ENCODE measurements around the gene SERPINA1. TPM values are rescaled to one million over a fixed set of nuclear protein-coding genes. Genes with fewer than 3 reads are reported as not detected.

The SERPINA1 gene
- total RNA-seq, 1 donor from 2014 or later: not detected

DNA sequence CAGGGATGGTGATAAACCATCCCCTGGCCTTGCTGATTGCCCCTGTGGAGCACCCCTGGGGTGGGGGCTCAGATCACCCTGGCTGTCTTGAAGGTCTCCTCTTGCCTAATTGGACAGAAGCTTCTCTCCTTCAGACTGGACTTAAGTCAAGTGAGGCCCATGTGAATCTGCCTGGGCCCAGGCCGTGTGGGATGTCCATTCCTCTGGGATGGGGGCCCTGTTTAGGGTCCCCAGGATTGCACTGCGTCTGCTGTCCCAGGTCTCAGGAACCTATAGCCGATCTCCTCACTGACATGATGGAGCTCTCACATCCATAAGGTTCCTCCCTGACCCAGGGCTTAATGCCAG, 20.2 kb downstream of the SERPINA1 start:
- H3K27me3 Mint-ChIP-seq (ENCODE audit: low read depth): no peaks in the 10 kb centered on the region
- H3K4me3 Mint-ChIP-seq: no peak overlapping the region
- DNase-seq (ENCODE audit: low read depth, low spot score): no peak
- no peaks in the 10 kb centered on the region for H3K9me3 Mint-ChIP-seq
- no peaks in the 10 kb centered on the region for H3K4me1 Mint-ChIP-seq
- H3K36me3 Mint-ChIP-seq (ENCODE audit: low read depth): no peaks in the 10 kb centered on the region
- TF ChIP-seq, protein P1, sequence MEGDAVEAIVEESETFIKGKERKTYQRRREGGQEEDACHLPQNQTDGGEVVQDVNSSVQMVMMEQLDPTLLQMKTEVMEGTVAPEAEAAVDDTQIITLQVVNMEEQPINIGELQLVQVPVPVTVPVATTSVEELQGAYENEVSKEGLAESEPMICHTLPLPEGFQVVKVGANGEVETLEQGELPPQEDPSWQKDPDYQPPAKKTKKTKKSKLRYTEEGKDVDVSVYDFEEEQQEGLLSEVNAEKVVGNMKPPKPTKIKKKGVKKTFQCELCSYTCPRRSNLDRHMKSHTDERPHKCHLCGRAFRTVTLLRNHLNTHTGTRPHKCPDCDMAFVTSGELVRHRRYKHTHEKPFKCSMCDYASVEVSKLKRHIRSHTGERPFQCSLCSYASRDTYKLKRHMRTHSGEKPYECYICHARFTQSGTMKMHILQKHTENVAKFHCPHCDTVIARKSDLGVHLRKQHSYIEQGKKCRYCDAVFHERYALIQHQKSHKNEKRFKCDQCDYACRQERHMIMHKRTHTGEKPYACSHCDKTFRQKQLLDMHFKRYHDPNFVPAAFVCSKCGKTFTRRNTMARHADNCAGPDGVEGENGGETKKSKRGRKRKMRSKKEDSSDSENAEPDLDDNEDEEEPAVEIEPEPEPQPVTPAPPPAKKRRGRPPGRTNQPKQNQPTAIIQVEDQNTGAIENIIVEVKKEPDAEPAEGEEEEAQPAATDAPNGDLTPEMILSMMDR (conservative IDR thresholded peaks at IDR 0.05): no peak
- H3K27ac Mint-ChIP-seq (ENCODE audit: unreplicated experiment): peak overlapping the region; percentile 27

DNA sequence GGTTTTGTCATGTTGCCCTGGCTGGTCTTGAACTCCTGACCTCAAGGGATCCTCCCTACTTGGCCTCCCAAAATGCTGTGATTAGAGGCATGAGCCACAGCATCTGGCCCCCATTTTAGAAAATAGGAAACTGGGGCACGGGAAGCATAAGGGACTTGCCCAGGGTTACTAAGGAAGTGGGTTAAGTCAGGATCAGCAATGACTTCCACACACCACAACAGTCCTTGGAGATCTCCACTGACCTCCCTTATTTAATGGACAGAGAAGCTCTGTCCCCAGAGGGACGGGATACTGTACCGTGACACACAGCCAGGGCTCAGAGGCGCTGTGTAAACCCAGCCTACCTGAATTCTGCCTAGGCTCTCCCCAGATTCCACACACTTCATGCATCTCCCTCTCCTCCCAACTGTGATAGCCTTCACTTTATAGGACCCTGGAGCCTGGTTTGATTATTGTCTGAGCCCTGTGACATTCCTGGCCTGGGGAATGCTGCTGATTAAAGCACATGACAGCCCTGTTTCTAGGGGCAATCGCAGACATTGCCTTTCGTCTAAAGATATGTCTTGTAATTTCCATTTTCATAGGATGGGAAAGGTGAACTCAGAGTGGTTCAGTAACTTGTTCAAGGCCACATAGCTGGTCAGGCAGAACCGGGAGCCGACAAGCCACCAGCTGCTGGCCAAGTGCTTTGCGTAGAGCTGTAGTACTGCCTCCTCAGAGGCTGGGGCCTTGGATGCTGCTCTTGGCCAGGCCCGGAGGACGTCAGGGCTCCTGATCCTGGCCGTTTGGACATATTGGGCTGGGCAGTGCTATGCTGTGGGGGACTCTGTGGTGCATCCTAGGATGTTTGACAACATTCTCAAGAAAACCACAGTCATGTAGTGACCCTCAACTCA, 20.8 kb downstream of the SERPINA1 start:
- no peak for DNase-seq (ENCODE audit: low read depth, low spot score)
- TF ChIP-seq, protein P1 (conservative IDR thresholded peaks at IDR 0.05): no peak
- Mint-ChIP-seq H3K4me1 (no peaks in the 10 kb centered on the region), H3K36me3 (ENCODE audit: low read depth) (no peaks in the 10 kb centered on the region), H3K27ac (ENCODE audit: unreplicated experiment) (no peak overlapping the region), H3K27me3 (ENCODE audit: low read depth) (no peaks in the 10 kb centered on the region), H3K9me3 (no peaks in the 10 kb centered on the region), H3K4me3 (no peak overlapping the region)

DNA sequence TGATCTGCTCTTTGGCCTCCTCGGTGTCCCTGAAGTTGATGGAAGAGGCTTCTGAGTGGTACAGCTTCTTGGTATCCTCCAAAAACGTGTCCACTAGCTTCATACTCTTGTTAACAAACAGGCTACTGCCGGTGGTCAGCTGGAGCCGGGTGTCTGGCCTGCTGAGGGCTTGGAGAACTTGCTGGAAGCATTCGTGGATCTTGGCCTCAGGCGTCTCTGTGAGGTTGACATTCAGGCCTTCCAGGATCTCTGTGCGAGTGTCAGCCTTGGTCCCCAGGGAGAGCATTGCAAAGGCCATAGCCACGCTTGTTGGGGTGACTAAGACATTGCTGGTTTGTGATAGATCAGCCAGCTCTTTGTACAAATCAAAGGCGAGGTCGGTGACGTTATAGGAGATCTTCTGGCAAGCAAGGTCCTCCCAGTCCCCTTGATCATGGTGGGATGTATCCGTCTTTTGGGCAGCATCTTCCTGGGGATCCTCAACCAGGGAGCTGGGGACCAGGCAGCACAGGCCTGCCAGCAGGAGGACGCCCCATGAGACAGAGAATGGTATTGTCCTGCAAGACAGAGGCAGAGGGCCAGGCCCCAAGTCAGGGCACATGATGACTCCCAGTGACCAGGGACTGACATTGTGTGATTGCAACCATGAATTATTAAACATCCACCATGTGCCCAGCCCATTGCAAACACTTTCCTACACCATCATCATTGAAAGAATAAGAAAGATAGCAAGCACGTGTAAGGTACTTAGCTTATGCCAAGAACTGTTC, 22.1 kb downstream of the SERPINA1 start, which contains the start of gene SERPINA2:
TSS of gene SERPINA2 (minus strand) at position 553 of the 770 bp plus-strand sequence.
- Mint-ChIP-seq H3K27ac (ENCODE audit: unreplicated experiment) (no peak within 1 kb of the TSS), H3K36me3 (ENCODE audit: low read depth) (no peaks in the 10 kb centered on the region), H3K9me3 (no peaks in the 10 kb centered on the region), H3K4me1 (no peaks in the 10 kb centered on the region), H3K4me3 (no peak within 1 kb of the TSS), H3K27me3 (ENCODE audit: low read depth) (no peaks in the 10 kb centered on the region)
- DNase-seq (ENCODE audit: low read depth, low spot score): no peak
- TF ChIP-seq, protein P1 (conservative IDR thresholded peaks at IDR 0.05): no peak

DNA sequence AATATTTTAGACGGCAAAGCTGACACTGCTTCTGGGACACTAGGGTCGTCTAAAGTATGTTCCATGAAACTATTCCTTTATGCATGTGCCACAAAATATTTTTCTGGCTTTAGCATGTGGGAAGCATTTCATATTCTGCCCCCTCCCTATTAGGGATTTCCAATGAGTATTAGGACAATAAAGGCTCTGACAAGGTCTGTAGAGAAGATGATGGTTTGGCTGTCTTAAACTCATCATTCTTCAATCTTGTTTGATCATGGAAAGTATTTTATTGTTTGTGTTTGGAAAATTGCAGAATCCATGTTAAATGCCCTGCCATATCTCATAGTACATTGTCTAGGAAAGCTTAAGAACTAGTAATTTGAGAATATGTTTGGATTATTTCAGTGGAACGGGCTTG, 22.8 kb downstream of the SERPINA1 start:
- TF ChIP-seq, protein P1 (conservative IDR thresholded peaks at IDR 0.05): no peak
- H3K4me3 Mint-ChIP-seq: no peak overlapping the region
- no peaks in the 10 kb centered on the region for H3K4me1 Mint-ChIP-seq
- H3K9me3 Mint-ChIP-seq: no peaks in the 10 kb centered on the region
- H3K27ac Mint-ChIP-seq (ENCODE audit: unreplicated experiment): no peak overlapping the region
- no peaks in the 10 kb centered on the region for H3K27me3 Mint-ChIP-seq (ENCODE audit: low read depth)
- DNase-seq (ENCODE audit: low read depth, low spot score): no peak
- H3K36me3 Mint-ChIP-seq (ENCODE audit: low read depth): no peaks in the 10 kb centered on the region

DNA sequence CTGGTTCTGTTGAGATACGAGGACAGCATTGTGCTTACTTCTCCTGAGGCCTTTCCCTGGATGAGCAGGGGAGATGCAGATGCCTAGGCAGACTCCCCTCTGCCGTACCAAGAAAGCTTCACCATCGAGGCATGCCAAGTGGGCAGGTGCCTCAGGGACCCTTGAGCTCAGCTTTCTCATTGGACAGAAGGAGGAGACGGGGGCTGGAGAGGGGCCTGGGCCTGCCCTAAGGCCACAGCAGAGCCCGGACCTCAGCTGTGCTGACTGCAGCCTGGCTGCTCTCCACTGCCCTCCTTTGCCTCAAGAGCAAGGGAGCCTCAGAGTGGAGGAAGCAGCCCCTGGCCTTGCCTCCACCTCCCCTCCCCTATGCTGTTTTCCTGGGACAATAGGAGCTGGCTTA, 23.4 kb downstream of the SERPINA1 start:
- no peak overlapping the region for H3K27ac Mint-ChIP-seq (ENCODE audit: unreplicated experiment)
- H3K4me1 Mint-ChIP-seq: no peaks in the 10 kb centered on the region
- TF ChIP-seq, protein P1 (conservative IDR thresholded peaks at IDR 0.05): no peak
- H3K9me3 Mint-ChIP-seq: no peaks in the 10 kb centered on the region
- no peak for DNase-seq (ENCODE audit: low read depth, low spot score)
- no peaks in the 10 kb centered on the region for H3K36me3 Mint-ChIP-seq (ENCODE audit: low read depth)
- no peaks in the 10 kb centered on the region for H3K27me3 Mint-ChIP-seq (ENCODE audit: low read depth)
- H3K4me3 Mint-ChIP-seq: no peak overlapping the region
